GM12892 (cell line): Measurements from ENCODE around the gene NRCAM.

Source experiments
- DNase-seq: peaks from one replicate; pipeline ENCODE4 v3.0.0; 2011; ENCODE audit not compliant: insufficient read length
- FAIRE-seq: peaks from 2 replicates; lab custom pipeline; 2011; peaks lifted over from hg19 to GRCh38; lab: Jason Lieb, UNC
- POLR2A ChIP-seq: IDR thresholded peaks from 2 replicates; pipeline ENCODE4 v1.6.1; 2011; ENCODE audit warnings: low read depth, low read length, control low read depth
- POLR2AphosphoS5 ChIP-seq: IDR thresholded peaks from 2 replicates; pipeline ENCODE4 v1.6.1; 2011; ENCODE audit warnings: low read depth, low read length, control low read depth
- TAF1 ChIP-seq: IDR thresholded peaks from 2 replicates; pipeline ENCODE4 v1.6.1; 2011; ENCODE audit warnings: low read depth, mild to moderate bottlenecking, control low read depth, low read length, borderline replicate concordance

NRCAM gene

GRCh38 chr7:108322046-108322445 lies 134.2 kb downstream of the NRCAM start:
- DNase-seq: no peak
- TF ChIP-seq TAF1: no peak
- TF ChIP-seq POLR2AphosphoS5: no peak
- TF ChIP-seq POLR2A: no peak
- FAIRE-seq: no peak

GRCh38 chr7:108321359-108321758 lies 134.9 kb downstream of the NRCAM start:
- FAIRE-seq: no peak
- TF ChIP-seq POLR2AphosphoS5 (no peak), POLR2A (no peak), TAF1 (no peak)
- no peak for DNase-seq

- TF ChIP-seq POLR2AphosphoS5: no peak
- TF ChIP-seq TAF1: no peak
- no peak for TF ChIP-seq POLR2A
- DNase-seq (no peak), FAIRE-seq (no peak)
These were observed 139.5 kb downstream of the NRCAM start for GRCh38 chr7:108316708-108317107.

GRCh38 chr7:108314551-108314950 lies 141.7 kb downstream of the NRCAM start:
- FAIRE-seq: no peak
- no peak for TF ChIP-seq POLR2AphosphoS5
- TF ChIP-seq TAF1: no peak
- no peak for TF ChIP-seq POLR2A
- no peak for DNase-seq

- FAIRE-seq (no peak), DNase-seq (no peak)
- TF ChIP-seq POLR2AphosphoS5: no peak
- no peak for TF ChIP-seq TAF1
- no peak for TF ChIP-seq POLR2A
These were observed 142.2 kb downstream of the NRCAM start for GRCh38 chr7:108314049-108314448.

GRCh38 chr7:108313086-108313485 lies 143.2 kb downstream of the NRCAM start:
- FAIRE-seq (no peak), DNase-seq (no peak)
- no peak for TF ChIP-seq POLR2A
- no peak for TF ChIP-seq POLR2AphosphoS5
- TF ChIP-seq TAF1: no peak

- peak; percentile 76 for FAIRE-seq
- no peak for DNase-seq
- TF ChIP-seq TAF1: no peak
- no peak for TF ChIP-seq POLR2A
- no peak for TF ChIP-seq POLR2AphosphoS5
These were observed 144.6 kb downstream of the NRCAM start for GRCh38 chr7:108311446-108312168.

- no peak for DNase-seq
- FAIRE-seq: no peak
These were observed 145.9 kb downstream of the NRCAM start for GRCh38 chr7:108310351-108310750.

GRCh38 chr7:108308903-108309302 lies 147.3 kb downstream of the NRCAM start:
- DNase-seq (no peak), FAIRE-seq (peak; percentile 67)
- TF ChIP-seq TAF1 (no peak), POLR2A (no peak), POLR2AphosphoS5 (no peak)

More at GRCh38 chr7:108310351-108310750, 145.9 kb downstream of the NRCAM start:
- no peak for TF ChIP-seq POLR2AphosphoS5
- TF ChIP-seq TAF1: no peak
- TF ChIP-seq POLR2A: no peak

- TF ChIP-seq POLR2AphosphoS5 (no peak), TAF1 (no peak), POLR2A (no peak)
- FAIRE-seq (no peak), DNase-seq (no peak)
These were observed 148.0 kb downstream of the NRCAM start for GRCh38 chr7:108308276-108308675.

- TF ChIP-seq TAF1: no peak
- no peak for TF ChIP-seq POLR2AphosphoS5
- no peak for TF ChIP-seq POLR2A
- no peak for FAIRE-seq
- DNase-seq: no peak
These were observed 148.6 kb downstream of the NRCAM start for GRCh38 chr7:108307595-108307994.

- DNase-seq: no peak
- no peak for FAIRE-seq
These were observed 149.0 kb downstream of the NRCAM start for GRCh38 chr7:108307194-108307593.

More at GRCh38 chr7:108307194-108307593, 149.0 kb downstream of the NRCAM start:
- TF ChIP-seq POLR2AphosphoS5 (no peak), POLR2A (no peak), TAF1 (no peak)
